GM12801 (cell line): ENCODE data around the gene HNRNPA0.

ENCODE experiments used
- CTCF ChIP-seq: IDR thresholded peaks from one replicate; pipeline ENCODE4 v1.5.1; 2011; ENCODE audit warnings: control low read depth; ENCODE audit not compliant: insufficient read length; ENCODE audit errors: extremely low read depth

Gene HNRNPA0

GRCh38 chr5:137791387-137791786 is 37.2 kb upstream of the HNRNPA0 start:
- no peak for TF ChIP-seq CTCF

DNA sequence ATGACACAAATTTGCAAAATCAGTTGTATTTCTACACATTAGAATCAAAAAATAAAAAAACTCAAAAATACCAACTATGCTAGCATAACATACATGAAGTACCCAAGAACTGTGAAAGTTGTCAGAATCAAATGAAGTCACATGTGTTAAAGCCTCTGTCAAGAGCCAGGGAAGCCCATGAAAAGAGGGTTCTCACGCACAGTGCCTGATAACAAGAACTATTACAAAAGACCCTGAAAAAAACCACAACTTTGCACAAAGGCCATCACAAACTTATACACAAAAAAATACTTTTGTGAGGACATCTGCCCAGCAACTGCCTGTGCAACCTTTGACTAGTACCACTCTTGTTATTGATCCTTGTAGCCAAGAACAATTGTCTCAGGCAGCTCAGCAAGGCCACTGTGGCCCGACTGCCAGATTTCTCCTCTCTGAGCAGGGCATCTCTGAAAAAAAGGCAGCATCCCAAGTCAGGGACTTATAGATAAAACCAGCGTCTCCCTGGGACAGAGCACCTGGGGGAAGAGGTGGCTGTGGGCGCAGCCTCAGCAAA is 28.9 kb upstream of the HNRNPA0 start:
- TF ChIP-seq CTCF = no peak

- no peak for TF ChIP-seq CTCF
Observed at GRCh38 chr5:137782055-137782454, 27.9 kb upstream of the HNRNPA0 start.

GRCh38 chr5:137778772-137779564 is 24.8 kb upstream of the HNRNPA0 start:
- no peak for TF ChIP-seq CTCF

DNA sequence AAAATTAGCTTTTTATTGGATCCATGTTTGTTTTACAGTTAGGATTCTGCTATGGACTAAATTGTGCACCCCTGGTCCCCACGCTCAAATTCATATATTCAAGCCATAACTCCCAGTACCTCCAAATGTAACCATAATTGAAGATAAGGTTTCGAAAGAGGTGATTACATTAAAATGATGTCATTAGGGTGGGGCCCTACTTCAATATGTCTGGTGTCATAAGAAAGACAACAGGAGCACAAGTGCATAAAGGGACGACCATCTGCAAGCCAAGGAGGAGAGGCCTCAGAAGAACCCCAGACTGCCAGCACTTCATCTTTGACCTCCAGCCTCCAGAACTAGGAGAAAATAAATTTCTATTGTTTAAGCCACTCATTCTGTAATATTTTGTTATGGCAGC is 7.4 kb upstream of the HNRNPA0 start:
- TF ChIP-seq CTCF = no peak

- no peak for TF ChIP-seq CTCF
Observed at GRCh38 chr5:137760719-137761516, 6.8 kb upstream of the HNRNPA0 start.

DNA sequence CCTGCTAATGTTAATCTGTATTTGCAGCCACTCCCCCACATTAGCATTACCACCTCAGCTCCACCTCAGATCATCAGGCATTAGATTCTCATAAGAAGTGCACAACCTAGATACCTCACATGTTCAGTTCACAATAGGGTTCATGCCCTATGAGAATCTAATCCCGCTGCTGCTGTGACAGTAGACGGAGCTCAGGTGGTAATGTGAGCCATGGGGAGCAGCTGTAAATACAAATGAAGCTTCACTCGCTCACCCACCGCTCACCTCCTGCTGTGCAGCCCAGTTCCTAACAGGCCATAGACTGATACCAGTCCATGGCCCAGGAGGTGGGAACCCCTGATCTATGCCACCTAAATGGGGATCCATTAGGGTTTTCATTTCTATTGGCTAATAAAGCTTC is 6.1 kb upstream of the HNRNPA0 start:
- TF ChIP-seq CTCF = no peak
